ENCODE results near the gene ACBD3. TPM values are rescaled to one million over a fixed set of nuclear protein-coding genes. Genes with fewer than 3 reads are reported as not detected.

The ACBD3 gene
- total RNA-seq, 1 donor from 2014 or later = 31.5 TPM

GRCh38 chr1:226107471-226108460 is 78.8 kb downstream of the ACBD3 start:
- no peak for TF ChIP-seq CTCF (IDR thresholded peaks at IDR 0.05)
- Histone ChIP-seq H3K27ac (peak overlapping the region; percentile 92 to 98), H3K36me3 (no peaks in the 10 kb centered on the region), H3K27me3 (no peaks in the 10 kb centered on the region), H3K4me3 (no peak overlapping the region), H3K9me3 (no peaks in the 10 kb centered on the region), H3K4me1 (peaks cover 14 to 31% of the 10 kb centered on the region in 2 donors)
- no peak for DNase-seq (ENCODE audit: low spot score in 2 of 2)
- intact Hi-C loops (cut with DNase I) = no loop called here

GRCh38 chr1:226104671-226105121 is 81.8 kb downstream of the ACBD3 start:
- intact Hi-C loops (cut with DNase I) = no loop called here
- Histone ChIP-seq H3K27ac (no peak overlapping the region), H3K4me3 (no peak overlapping the region), H3K4me1 (peaks cover 0 to 11% of the 10 kb centered on the region in 2 donors), H3K27me3 (no peaks in the 10 kb centered on the region), H3K36me3 (no peaks in the 10 kb centered on the region), H3K9me3 (no peaks in the 10 kb centered on the region)
- DNase-seq (ENCODE audit: low spot score in 2 of 2) = no peak
- TF ChIP-seq CTCF (IDR thresholded peaks at IDR 0.05) = no peak

GRCh38 chr1:226100436-226101391 is 85.8 kb downstream of the ACBD3 start:
- intact Hi-C loops (cut with DNase I) = no loop called here
- DNase-seq (ENCODE audit: low spot score in 2 of 2) = no peak
- H3K27ac ChIP-seq = no peak overlapping the region

GRCh38 chr1:226098870-226099835 is 87.4 kb downstream of the ACBD3 start:
- no peak for TF ChIP-seq CTCF (IDR thresholded peaks at IDR 0.05)
- intact Hi-C loops (cut with DNase I) = no loop called here
- no peak for DNase-seq (ENCODE audit: low spot score in 2 of 2)

More at GRCh38 chr1:226100436-226101391, 85.8 kb downstream of the ACBD3 start:
- TF ChIP-seq CTCF (IDR thresholded peaks at IDR 0.05) = no peak
- Histone ChIP-seq H3K9me3 (no peaks in the 10 kb centered on the region), H3K4me1 (no peaks in the 10 kb centered on the region), H3K4me3 (peak overlapping the region; percentile 55 to 66), H3K36me3 (no peaks in the 10 kb centered on the region), H3K27me3 (no peaks in the 10 kb centered on the region)

More at GRCh38 chr1:226098870-226099835, 87.4 kb downstream of the ACBD3 start:
- H3K4me3 ChIP-seq = no peak overlapping the region
- H3K27ac ChIP-seq = no peak overlapping the region
- H3K4me1 ChIP-seq = no peaks in the 10 kb centered on the region
- H3K36me3 ChIP-seq = no peaks in the 10 kb centered on the region
- H3K27me3 ChIP-seq = no peaks in the 10 kb centered on the region
- no peaks in the 10 kb centered on the region for H3K9me3 ChIP-seq

All from ascending aorta (tissue), 2 donors.